Loucy (cell line): ENCODE measurements around the gene GFRA3.

Experiments used
- H2AFZ ChIP-seq: fragments of 200-600 bp; sonication (generic); 2 replicates; pipeline ENCODE4 v1.6.0; 2016; ENCODE audit warnings: antibody characterized with exemption, mild to moderate bottlenecking, low read length, moderate library complexity
- H3F3A ChIP-seq: fragments of 200-600 bp; 2 replicates; pipeline ENCODE4 v1.6.0; 2016; ENCODE audit warnings: antibody characterized with exemption, low read depth, mild to moderate bottlenecking
- H3K27me3 ChIP-seq: fragments of 200-600 bp; sonication (generic); 2 replicates; pipeline ENCODE4 v1.6.1; 2014; ENCODE audit warnings: low read length, mild to moderate bottlenecking; ENCODE audit not compliant: insufficient read depth, poor library complexity, severe bottlenecking
- H3K36me3 ChIP-seq: fragments of 200-600 bp; sonication (generic); 2 replicates; pipeline ENCODE4 v1.6.1; 2016; ENCODE audit warnings: low read length; ENCODE audit not compliant: insufficient read depth
- H3K4me1 ChIP-seq: fragments of 200-600 bp; sonication (generic); 2 replicates; pipeline ENCODE4 v1.5.1; 2014; ENCODE audit warnings: low read length, mild to moderate bottlenecking; ENCODE audit not compliant: insufficient read depth, poor library complexity, severe bottlenecking
- H3K4me2 ChIP-seq: fragments of 200-600 bp; sonication (generic); 2 replicates; pipeline ENCODE4 v1.6.0; 2014; ENCODE audit warnings: antibody characterized with exemption, low read length, low read depth, mild to moderate bottlenecking; ENCODE audit not compliant: poor library complexity, severe bottlenecking
- H3K4me3 ChIP-seq: fragments of 200-600 bp; sonication (generic); 2 replicates; pipeline ENCODE4 v1.5.1; 2014; ENCODE audit warnings: low read length, mild to moderate bottlenecking, mixed read lengths; ENCODE audit not compliant: poor library complexity, severe bottlenecking
- H3K79me2 ChIP-seq: fragments of 200-600 bp; sonication (generic); 2 replicates; pipeline ENCODE4 v1.6.1; 2014; ENCODE audit warnings: low read length; ENCODE audit not compliant: insufficient read depth
- H3K9ac ChIP-seq: fragments of 200-600 bp; sonication (generic); 2 replicates; pipeline ENCODE4 v1.6.0; 2014; ENCODE audit warnings: mild to moderate bottlenecking, low read depth, low read length, moderate library complexity; ENCODE audit not compliant: poor library complexity, severe bottlenecking
- H3K9me2 ChIP-seq: fragments of 200-600 bp; sonication (generic); replicated peaks from 2 replicates; pipeline ENCODE4 v1.6.1; 2016; ENCODE audit warnings: low read depth, low read length, mixed read lengths
- H3K9me3 ChIP-seq: fragments of 200-600 bp; sonication (generic); 2 replicates; pipeline ENCODE4 v1.6.1; 2014; ENCODE audit warnings: mild to moderate bottlenecking, antibody characterized with exemption, low read length, low read depth; ENCODE audit not compliant: insufficient read depth
- H4K20me1 ChIP-seq: fragments of 200-600 bp; sonication (generic); 2 replicates; pipeline ENCODE4 v1.6.0; 2014; ENCODE audit warnings: antibody characterized with exemption, low read length, mild to moderate bottlenecking; ENCODE audit not compliant: insufficient read depth, poor library complexity, severe bottlenecking
- EZH2phosphoT487 ChIP-seq: fragments of 200-600 bp; IDR thresholded peaks from 2 replicates; pipeline ENCODE4 v1.6.1; 2018; ENCODE audit warnings: antibody characterized with exemption, mild to moderate bottlenecking, moderate library complexity, borderline replicate concordance
- TF ChIP-seq, protein P1 (sequence below): fragments of 200-600 bp; sonication (generic); conservative IDR thresholded peaks from 2 replicates; pipeline ENCODE4 v1.5.1; 2014; ENCODE audit warnings: mild to moderate bottlenecking, antibody characterized with exemption, low read length

Gene GFRA3

DNA sequence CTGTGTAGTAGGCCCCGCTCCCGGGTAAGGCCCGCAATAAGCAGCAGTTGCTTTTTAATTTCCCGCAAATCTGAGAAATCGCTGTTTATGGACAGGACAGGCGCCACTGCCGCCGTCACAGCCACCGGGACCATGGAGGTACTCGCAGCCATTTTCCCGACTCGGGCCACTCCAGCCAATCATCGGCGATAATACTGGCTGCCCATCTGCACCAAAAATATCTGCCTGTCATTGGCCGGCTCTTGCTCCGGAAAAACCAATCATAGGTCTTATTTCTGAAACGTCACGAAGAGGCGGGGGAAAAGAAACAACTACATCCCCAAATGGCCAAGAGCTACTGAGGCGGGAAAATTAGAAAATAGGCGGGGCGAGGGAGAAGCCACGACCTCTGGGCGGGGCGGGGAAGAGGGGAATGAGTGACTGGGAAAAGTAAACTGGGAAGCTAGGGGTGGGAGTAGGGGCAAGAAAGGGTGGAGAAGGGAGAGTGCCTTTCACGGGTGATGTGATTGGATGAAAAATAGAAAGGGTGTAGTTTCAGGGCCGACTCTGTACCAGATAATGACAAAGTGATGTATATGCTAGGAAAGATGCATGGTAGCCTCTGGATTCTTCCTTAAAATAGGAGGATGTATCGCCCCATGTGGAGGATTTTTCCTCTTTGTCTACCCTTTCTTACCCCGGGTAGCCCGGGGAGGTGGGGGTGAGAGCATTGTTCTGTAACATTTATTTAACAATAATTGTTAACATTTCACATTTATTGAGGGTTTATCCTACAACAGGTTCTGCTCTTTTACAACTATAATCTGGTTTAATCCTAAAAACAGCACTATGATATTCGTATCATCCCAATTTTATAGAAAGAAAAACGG lies 61.0 kb downstream of the GFRA3 start, which contains the start of gene CDC23:
CDC23 (minus strand) TSS at position 163 of the 869 bp plus-strand sequence; CDS start at position 152, 11 bp downstream.
- Histone ChIP-seq H3K36me3 (no peaks in the 10 kb centered on the region), H3K4me1 (peaks cover 12% of the 10 kb centered on the region), H4K20me1 (peaks cover 8% of the 10 kb centered on the region), H3K79me2 (peaks cover 45% of the 10 kb centered on the region), H3K27me3 (no peaks in the 10 kb centered on the region), H2AFZ (peak within 1 kb of the TSS; percentile 93), H3K9me2 (no peaks in the 10 kb centered on the region), H3F3A (no peaks in the 10 kb centered on the region), H3K9me3 (no peaks in the 10 kb centered on the region), H3K9ac (peak within 1 kb of the TSS; percentile 87), H3K4me2 (peak within 1 kb of the TSS; percentile 76), H3K4me3 (peak within 1 kb of the TSS; percentile 90)
- TF ChIP-seq, protein P1, sequence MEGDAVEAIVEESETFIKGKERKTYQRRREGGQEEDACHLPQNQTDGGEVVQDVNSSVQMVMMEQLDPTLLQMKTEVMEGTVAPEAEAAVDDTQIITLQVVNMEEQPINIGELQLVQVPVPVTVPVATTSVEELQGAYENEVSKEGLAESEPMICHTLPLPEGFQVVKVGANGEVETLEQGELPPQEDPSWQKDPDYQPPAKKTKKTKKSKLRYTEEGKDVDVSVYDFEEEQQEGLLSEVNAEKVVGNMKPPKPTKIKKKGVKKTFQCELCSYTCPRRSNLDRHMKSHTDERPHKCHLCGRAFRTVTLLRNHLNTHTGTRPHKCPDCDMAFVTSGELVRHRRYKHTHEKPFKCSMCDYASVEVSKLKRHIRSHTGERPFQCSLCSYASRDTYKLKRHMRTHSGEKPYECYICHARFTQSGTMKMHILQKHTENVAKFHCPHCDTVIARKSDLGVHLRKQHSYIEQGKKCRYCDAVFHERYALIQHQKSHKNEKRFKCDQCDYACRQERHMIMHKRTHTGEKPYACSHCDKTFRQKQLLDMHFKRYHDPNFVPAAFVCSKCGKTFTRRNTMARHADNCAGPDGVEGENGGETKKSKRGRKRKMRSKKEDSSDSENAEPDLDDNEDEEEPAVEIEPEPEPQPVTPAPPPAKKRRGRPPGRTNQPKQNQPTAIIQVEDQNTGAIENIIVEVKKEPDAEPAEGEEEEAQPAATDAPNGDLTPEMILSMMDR = no peak
- TF ChIP-seq EZH2phosphoT487 = no peak

DNA sequence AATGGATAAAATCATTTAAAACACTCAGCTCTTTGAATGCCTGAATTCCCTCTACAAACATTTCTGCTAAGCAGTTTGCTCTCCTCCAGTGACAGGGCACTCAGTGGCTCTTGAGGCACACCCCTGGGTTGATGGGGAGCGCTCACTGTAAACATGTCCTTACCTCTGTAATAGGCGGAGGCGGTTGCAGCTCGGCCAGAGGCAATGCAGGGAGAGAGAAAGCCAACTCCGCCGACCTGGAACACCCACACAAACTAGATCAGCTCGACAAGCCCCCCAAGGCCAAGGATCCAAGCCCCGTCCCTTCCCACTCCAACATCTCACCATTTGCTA lies 61.6 kb downstream of the GFRA3 start:
- peak overlapping the region; percentile 76 for H3K4me2 ChIP-seq
- peak overlapping the region; percentile 90 for H3K4me3 ChIP-seq
- H3K9me2 ChIP-seq = no peaks in the 10 kb centered on the region
- peak overlapping the region; percentile 87 for H3K9ac ChIP-seq
- TF ChIP-seq EZH2phosphoT487 = no peak
- TF ChIP-seq, protein P1 = no peak
- H3K9me3 ChIP-seq = no peaks in the 10 kb centered on the region
- peaks cover 12% of the 10 kb centered on the region for H3K4me1 ChIP-seq
- peaks cover 51% of the 10 kb centered on the region for H3K79me2 ChIP-seq
- no peaks in the 10 kb centered on the region for H3K36me3 ChIP-seq
- H2AFZ ChIP-seq = peak overlapping the region; percentile 85
- H3K27me3 ChIP-seq = no peaks in the 10 kb centered on the region
- no peaks in the 10 kb centered on the region for H3F3A ChIP-seq
- peaks cover 8% of the 10 kb centered on the region for H4K20me1 ChIP-seq

DNA sequence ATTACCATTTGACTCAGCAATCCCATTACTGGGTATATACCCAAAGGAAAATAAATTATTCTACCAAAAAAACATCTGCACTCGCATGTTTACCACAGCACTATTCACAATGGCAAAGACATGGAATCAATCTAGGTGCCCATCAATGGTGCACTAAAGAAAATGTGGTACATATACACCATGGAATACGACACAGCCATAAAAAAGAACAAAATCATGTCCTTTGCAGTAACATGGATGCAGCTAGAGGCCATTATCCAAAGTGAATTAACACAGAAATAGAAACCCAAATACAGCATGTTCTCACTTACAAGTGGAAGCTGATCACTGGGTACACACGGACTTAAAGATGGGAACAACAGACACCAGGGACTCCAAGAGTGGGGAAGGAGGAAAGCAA lies 63.4 kb downstream of the GFRA3 start:
- Histone ChIP-seq H3K4me3 (peak overlapping the region; percentile 90), H3K9ac (no peak overlapping the region), H3K36me3 (peaks cover 6% of the 10 kb centered on the region; the same call in 1 of the 2 replicates), H4K20me1 (peaks cover 8% of the 10 kb centered on the region), H3F3A (no peaks in the 10 kb centered on the region), H3K4me2 (peak overlapping the region; percentile 76), H3K79me2 (peaks cover 60% of the 10 kb centered on the region), H3K4me1 (peaks cover 12% of the 10 kb centered on the region), H3K9me3 (no peaks in the 10 kb centered on the region), H2AFZ (no peak overlapping the region), H3K9me2 (no peaks in the 10 kb centered on the region), H3K27me3 (no peaks in the 10 kb centered on the region)
- no peak for TF ChIP-seq EZH2phosphoT487
- TF ChIP-seq, protein P1 = no peak
